Calu3 (cell line): ENCODE results near the gene ZNF445. TPM values are rescaled to one million over a fixed set of nuclear protein-coding genes. Genes with fewer than 3 reads are reported as not detected.

Experiments used
- BruUV-seq: library from RNA; stranded (reverse); fragments of 400-500 nt; replicated peaks from 2 replicates; lab custom pipeline; 2021; lab: Mats Ljungman, UMichigan
- CTCF ChIA-PET: fragments of 300-600 bp; sonication (Branson Sonifier 250); formaldehyde crosslinking; loops from one replicate; lab custom pipeline; 2022; ENCODE audit warnings: antibody characterized with exemption; lab: Charles Lee
- DNase-seq: peaks from one replicate; pipeline ENCODE4 v3.0.0; 2022
- H3K27ac Mint-ChIP-seq: one replicate; pipeline ENCODE4 v1.8.0; 2022; ENCODE audit warnings: mixed read lengths; ENCODE audit not compliant: unreplicated experiment
- H3K27me3 Mint-ChIP-seq: one replicate; pipeline ENCODE4 v1.8.0; 2022; ENCODE audit warnings: mixed read lengths; ENCODE audit not compliant: unreplicated experiment
- H3K36me3 Mint-ChIP-seq: one replicate; pipeline ENCODE4 v1.8.0; 2022; ENCODE audit warnings: mild to moderate bottlenecking, moderate library complexity, mixed read lengths; ENCODE audit not compliant: insufficient read depth, unreplicated experiment
- H3K4me1 Mint-ChIP-seq: one replicate; pipeline ENCODE4 v1.8.0; 2022; ENCODE audit warnings: mild to moderate bottlenecking, low read depth, mixed read lengths; ENCODE audit not compliant: unreplicated experiment
- H3K4me3 Mint-ChIP-seq: one replicate; pipeline ENCODE4 v1.8.0; 2022; ENCODE audit warnings: mild to moderate bottlenecking, low read depth, moderate library complexity, mixed read lengths; ENCODE audit not compliant: unreplicated experiment
- H3K9me3 Mint-ChIP-seq: one replicate; pipeline ENCODE4 v1.8.0; 2022; ENCODE audit warnings: low read depth, mixed read lengths; ENCODE audit not compliant: unreplicated experiment
- CTCF ChIP-seq: fragments of 200-600 bp; IDR thresholded peaks from one replicate; pipeline ENCODE4 v1.8.0; 2022; ENCODE audit warnings: antibody characterized with exemption; ENCODE audit not compliant: unreplicated experiment
- intact Hi-C: fragments of 100-400 bp; cut with micrococcal nuclease; formaldehyde crosslinking; loops from one replicate; pipeline ENCODE4 v1.10.0; 2022; ENCODE audit not compliant: unreplicated experiment
- total RNA-seq: library from RNA; stranded (reverse); gene quantifications from 2 replicates; pipeline ENCODE4 v1.2.3, GENCODE V29; 2022

Gene ZNF445
- total RNA-seq, 1 experiment from 2014 or later = 17.3 TPM

- no peak for TF ChIP-seq CTCF
- intact Hi-C loops = no loop called here
- H3K4me1 Mint-ChIP-seq = no peaks in the 10 kb centered on the region
- DNase-seq = no peak
- H3K27ac Mint-ChIP-seq = no peak overlapping the region
- H3K4me3 Mint-ChIP-seq = no peak overlapping the region
- CTCF ChIA-PET = no interaction called here
- H3K9me3 Mint-ChIP-seq = peaks cover 14% of the 10 kb centered on the region
- no peaks in the 10 kb centered on the region for H3K27me3 Mint-ChIP-seq
- BruUV-seq = no TSS peak
- H3K36me3 Mint-ChIP-seq = peaks cover 28% of the 10 kb centered on the region
Measured at GRCh38 chr3:44446929-44447328, 30.5 kb downstream of the ZNF445 start.

- no peak for DNase-seq
- CTCF ChIA-PET = no interaction called here
- TF ChIP-seq CTCF = no peak
- Mint-ChIP-seq H3K27ac (no peak overlapping the region), H3K27me3 (no peaks in the 10 kb centered on the region), H3K4me1 (peaks cover under 1% of the 10 kb centered on the region), H3K36me3 (peaks cover 25% of the 10 kb centered on the region), H3K4me3 (no peak overlapping the region), H3K9me3 (peaks cover 12% of the 10 kb centered on the region)
- no TSS peak for BruUV-seq
- intact Hi-C loops = no loop called here
Measured at GRCh38 chr3:44445786-44446185, 31.7 kb downstream of the ZNF445 start.

- CTCF ChIA-PET = no interaction called here
- H3K4me1 Mint-ChIP-seq = peaks cover 7% of the 10 kb centered on the region
- no peak for TF ChIP-seq CTCF
- no peaks in the 10 kb centered on the region for H3K27me3 Mint-ChIP-seq
- intact Hi-C loops = no loop called here
- peaks cover 20% of the 10 kb centered on the region for H3K36me3 Mint-ChIP-seq
- H3K27ac Mint-ChIP-seq = no peak overlapping the region
- H3K4me3 Mint-ChIP-seq = no peak overlapping the region
- peaks cover 12% of the 10 kb centered on the region for H3K9me3 Mint-ChIP-seq
- DNase-seq = no peak
- BruUV-seq = no TSS peak
Measured at GRCh38 chr3:44444896-44445691, 32.4 kb downstream of the ZNF445 start.

DNA sequence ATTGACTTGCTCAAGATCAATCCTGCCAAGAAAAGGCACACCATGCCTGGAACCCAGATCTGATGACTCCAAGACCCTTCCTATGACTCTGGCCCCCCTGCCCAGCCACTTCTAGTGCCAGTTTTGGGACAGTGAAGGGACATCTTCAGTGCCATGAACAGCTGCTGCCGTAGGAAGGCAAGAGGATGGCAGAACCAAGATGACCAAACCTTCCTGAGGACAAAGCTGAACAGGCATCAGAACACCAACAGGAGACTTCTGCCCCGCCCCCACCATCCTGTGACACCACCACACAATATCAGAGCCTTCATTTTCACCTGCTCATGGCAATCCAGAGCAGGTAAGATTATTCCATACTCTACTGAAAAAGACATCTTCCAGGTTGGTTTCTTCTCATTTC lies 33.0 kb downstream of the ZNF445 start:
- peaks cover 12% of the 10 kb centered on the region for H3K9me3 Mint-ChIP-seq
- CTCF ChIA-PET = no interaction called here
- H3K27ac Mint-ChIP-seq = no peak overlapping the region
- no peak for TF ChIP-seq CTCF
- no TSS peak for BruUV-seq
- intact Hi-C loops = no loop called here
- H3K4me3 Mint-ChIP-seq = no peak overlapping the region
- DNase-seq = no peak
- H3K4me1 Mint-ChIP-seq = peaks cover 14% of the 10 kb centered on the region
- H3K27me3 Mint-ChIP-seq = no peaks in the 10 kb centered on the region
- peaks cover 24% of the 10 kb centered on the region for H3K36me3 Mint-ChIP-seq
